ENCODE data around the gene ZNF831. TPM values are rescaled to one million over a fixed set of nuclear protein-coding genes. Genes with fewer than 3 reads are reported as not detected.

Gene ZNF831
- total RNA-seq, 4 donors from 2014 or later: 0.16 to 1.0 (median 0.34) TPM; not detected in 1

- Histone ChIP-seq H3K4me1 (peaks cover 43% of the 10 kb centered on the region), H3K27me3 (peaks cover 20% of the 10 kb centered on the region), H3K36me3 (no peaks in the 10 kb centered on the region), H3K4me3 (no peak overlapping the region), H3K9me3 (no peaks in the 10 kb centered on the region), H3K27ac (no peak overlapping the region)
- TF ChIP-seq POLR2A (IDR thresholded peaks at IDR 0.05) (no peak), POLR2AphosphoS5 (IDR thresholded peaks at IDR 0.05) (no peak), EP300 (IDR thresholded peaks at IDR 0.05) (no peak), CTCF (IDR thresholded peaks at IDR 0.05) (no peak)
- WGBS: 84% methylated on average over 6 of the region's 6 CpGs
- DNase-seq (ENCODE audit: low spot score in 2 of 2): no peak
These were observed 6.6 kb upstream of the ZNF831 start for GRCh38 chr20:59157064-59157463.

GRCh38 chr20:59157531-59157930, 6.1 kb upstream of the ZNF831 start:
- no peak overlapping the region for H3K27ac ChIP-seq
- TF ChIP-seq POLR2AphosphoS5 (IDR thresholded peaks at IDR 0.05): no peak
- no peak for TF ChIP-seq EP300 (IDR thresholded peaks at IDR 0.05)
- no peak for TF ChIP-seq POLR2A (IDR thresholded peaks at IDR 0.05)
- TF ChIP-seq CTCF (IDR thresholded peaks at IDR 0.05): no peak
- no peak overlapping the region for H3K4me3 ChIP-seq
- H3K27me3 ChIP-seq: peaks cover 20% of the 10 kb centered on the region
- H3K4me1 ChIP-seq: peaks cover 38% of the 10 kb centered on the region
- H3K9me3 ChIP-seq: no peaks in the 10 kb centered on the region
- H3K36me3 ChIP-seq: no peaks in the 10 kb centered on the region
- DNase-seq (ENCODE audit: low spot score in 2 of 2): no peak

- H3K4me3 ChIP-seq: no peak overlapping the region
- H3K36me3 ChIP-seq: no peaks in the 10 kb centered on the region
- no peaks in the 10 kb centered on the region for H3K9me3 ChIP-seq
- WGBS: 41% methylated on average over 10 of the region's 12 CpGs
- peaks cover 20% of the 10 kb centered on the region for H3K27me3 ChIP-seq
- TF ChIP-seq POLR2A (IDR thresholded peaks at IDR 0.05) (no peak), POLR2AphosphoS5 (IDR thresholded peaks at IDR 0.05) (no peak), CTCF (IDR thresholded peaks at IDR 0.05) (no peak), EP300 (IDR thresholded peaks at IDR 0.05) (no peak)
- H3K4me1 ChIP-seq: peaks cover 33% of the 10 kb centered on the region
- no peak overlapping the region for H3K27ac ChIP-seq
- no peak for DNase-seq (ENCODE audit: low spot score in 2 of 2)
These were observed 5.6 kb upstream of the ZNF831 start for GRCh38 chr20:59157961-59158541.

- Histone ChIP-seq H3K36me3 (no peaks in the 10 kb centered on the region), H3K9me3 (no peaks in the 10 kb centered on the region), H3K27me3 (peaks cover 20% of the 10 kb centered on the region), H3K27ac (no peak overlapping the region), H3K4me3 (no peak overlapping the region), H3K4me1 (peaks cover 27% of the 10 kb centered on the region)
- TF ChIP-seq CTCF (IDR thresholded peaks at IDR 0.05) (no peak), EP300 (IDR thresholded peaks at IDR 0.05) (no peak), POLR2AphosphoS5 (IDR thresholded peaks at IDR 0.05) (no peak), POLR2A (IDR thresholded peaks at IDR 0.05) (no peak)
- no peak for DNase-seq (ENCODE audit: low spot score in 2 of 2)
- WGBS: 71% methylated on average over 6 of the region's 6 CpGs
These were observed 4.9 kb upstream of the ZNF831 start for GRCh38 chr20:59158673-59159072.

- Histone ChIP-seq H3K9me3 (no peaks in the 10 kb centered on the region), H3K27ac (peak overlapping the region; percentile 24), H3K36me3 (no peaks in the 10 kb centered on the region), H3K4me1 (peaks cover 22% of the 10 kb centered on the region), H3K4me3 (no peak overlapping the region), H3K27me3 (peaks cover 20% of the 10 kb centered on the region)
- WGBS: 56% methylated on average over 3 of the region's 3 CpGs
- no peak for DNase-seq (ENCODE audit: low spot score in 2 of 2)
- no peak for TF ChIP-seq POLR2A (IDR thresholded peaks at IDR 0.05)
- TF ChIP-seq EP300 (IDR thresholded peaks at IDR 0.05): no peak
- no peak for TF ChIP-seq POLR2AphosphoS5 (IDR thresholded peaks at IDR 0.05)
- TF ChIP-seq CTCF (IDR thresholded peaks at IDR 0.05): no peak
These were observed 4.5 kb upstream of the ZNF831 start for GRCh38 chr20:59159091-59159490.

All from suprapubic skin (tissue), 4 donors.